ENCODE results near the gene IGFBP2. TPM values are rescaled to one million over a fixed set of nuclear protein-coding genes. Genes with fewer than 3 reads are reported as not detected.

The IGFBP2 gene
- polyA plus RNA-seq, 1 of the 3 experiments (the other 2 are of a cell fraction), result 695 TPM

DNA sequence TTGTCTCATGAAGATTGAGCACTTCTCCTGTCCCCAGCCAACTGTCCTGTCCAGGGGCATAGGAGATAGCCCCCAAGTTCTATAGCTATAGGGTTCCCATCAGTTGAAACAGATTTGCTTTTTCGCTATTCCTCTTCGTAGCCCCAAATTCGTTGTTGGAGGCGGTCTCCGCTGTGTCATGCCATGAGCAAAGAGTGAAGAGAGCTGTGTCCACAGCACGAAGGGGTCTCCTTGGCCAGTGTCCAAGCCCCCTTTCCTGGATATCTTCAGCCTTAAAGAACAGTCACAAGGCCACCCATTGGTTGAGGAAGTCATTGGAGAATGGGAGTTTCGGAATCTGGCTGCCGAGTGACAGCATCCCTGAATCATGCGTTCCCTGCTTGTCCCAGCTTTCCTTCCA is 41.2 kb downstream of the IGFBP2 start:
- H3K27ac ChIP-seq (ENCODE audit: low read depth in 2 of 2, low read length in 1 of 2), result no peak overlapping the region; a peak in 1 of 4 replicates
- TF ChIP-seq RFX5 (IDR thresholded peaks at IDR 0.05; ENCODE audit: low read length) (no peak), FOSL2 (IDR thresholded peaks at IDR 0.05; ENCODE audit: borderline replicate concordance, low read depth) (no peak), TEAD4 (IDR thresholded peaks at IDR 0.05; ENCODE audit: borderline replicate concordance, insufficient read depth) (no peak), RCOR1 (IDR thresholded peaks at IDR 0.05; ENCODE audit: low read length) (no peak), NFIC (IDR thresholded peaks at IDR 0.05; ENCODE audit: borderline replicate concordance) (no peak), GABPA (IDR thresholded peaks at IDR 0.05; ENCODE audit: low read depth) (no peak), NRF1 (IDR thresholded peaks at IDR 0.05; ENCODE audit: low read depth, low read length) (no peak)
- TF ChIP-seq, protein P1, sequence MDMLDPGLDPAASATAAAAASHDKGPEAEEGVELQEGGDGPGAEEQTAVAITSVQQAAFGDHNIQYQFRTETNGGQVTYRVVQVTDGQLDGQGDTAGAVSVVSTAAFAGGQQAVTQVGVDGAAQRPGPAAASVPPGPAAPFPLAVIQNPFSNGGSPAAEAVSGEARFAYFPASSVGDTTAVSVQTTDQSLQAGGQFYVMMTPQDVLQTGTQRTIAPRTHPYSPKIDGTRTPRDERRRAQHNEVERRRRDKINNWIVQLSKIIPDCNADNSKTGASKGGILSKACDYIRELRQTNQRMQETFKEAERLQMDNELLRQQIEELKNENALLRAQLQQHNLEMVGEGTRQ (IDR thresholded peaks at IDR 0.05; ENCODE audit: borderline replicate concordance, low read depth, low read length), result no peak
- TF ChIP-seq, protein P2, sequence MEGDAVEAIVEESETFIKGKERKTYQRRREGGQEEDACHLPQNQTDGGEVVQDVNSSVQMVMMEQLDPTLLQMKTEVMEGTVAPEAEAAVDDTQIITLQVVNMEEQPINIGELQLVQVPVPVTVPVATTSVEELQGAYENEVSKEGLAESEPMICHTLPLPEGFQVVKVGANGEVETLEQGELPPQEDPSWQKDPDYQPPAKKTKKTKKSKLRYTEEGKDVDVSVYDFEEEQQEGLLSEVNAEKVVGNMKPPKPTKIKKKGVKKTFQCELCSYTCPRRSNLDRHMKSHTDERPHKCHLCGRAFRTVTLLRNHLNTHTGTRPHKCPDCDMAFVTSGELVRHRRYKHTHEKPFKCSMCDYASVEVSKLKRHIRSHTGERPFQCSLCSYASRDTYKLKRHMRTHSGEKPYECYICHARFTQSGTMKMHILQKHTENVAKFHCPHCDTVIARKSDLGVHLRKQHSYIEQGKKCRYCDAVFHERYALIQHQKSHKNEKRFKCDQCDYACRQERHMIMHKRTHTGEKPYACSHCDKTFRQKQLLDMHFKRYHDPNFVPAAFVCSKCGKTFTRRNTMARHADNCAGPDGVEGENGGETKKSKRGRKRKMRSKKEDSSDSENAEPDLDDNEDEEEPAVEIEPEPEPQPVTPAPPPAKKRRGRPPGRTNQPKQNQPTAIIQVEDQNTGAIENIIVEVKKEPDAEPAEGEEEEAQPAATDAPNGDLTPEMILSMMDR (IDR thresholded peaks at IDR 0.05), result no peak
- TF ChIP-seq, protein P3, sequence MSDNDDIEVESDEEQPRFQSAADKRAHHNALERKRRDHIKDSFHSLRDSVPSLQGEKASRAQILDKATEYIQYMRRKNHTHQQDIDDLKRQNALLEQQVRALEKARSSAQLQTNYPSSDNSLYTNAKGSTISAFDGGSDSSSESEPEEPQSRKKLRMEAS (IDR thresholded peaks at IDR 0.05; ENCODE audit: low read depth), result no peak
- H3K9me3 ChIP-seq, result no peaks in the 10 kb centered on the region
- no peak overlapping the region for H2AFZ ChIP-seq (ENCODE audit: low read depth)
- peaks cover 3% of the 10 kb centered on the region for H3F3A ChIP-seq (replicated peaks; ENCODE audit: insufficient read depth)
- POLR2A ChIA-PET, result interaction anchor here (1.2 kb wide), 1 partner anchor 15 kb away, joined by 3 read pairs; no protein-coding TSS in a partner anchor
- H3K79me2 ChIP-seq (ENCODE audit: insufficient read depth), result no peaks in the 10 kb centered on the region
- no peak overlapping the region for H3K9ac ChIP-seq
- H4K20me1 ChIP-seq (ENCODE audit: insufficient read depth), result no peaks in the 10 kb centered on the region
- no peaks in the 10 kb centered on the region for H3K4me1 ChIP-seq (ENCODE audit: control insufficient read depth in 1 of 2, insufficient read depth in 2 of 2, low read depth in 1 of 2, low read length in 1 of 2)
- WGBS (ENCODE audit: low lambda C conversion rate), result 89% methylated on average over 9 of the region's 9 CpGs
- DNase-seq, result no peak
- H3K4me2 ChIP-seq, result no peak overlapping the region
- CTCF ChIA-PET, result interaction anchor here (1.1 to 1.5 kb wide), 6 partner anchors 8 to 1038 kb away, joined by 3 to 6 read pairs (median 4); no protein-coding TSS in a partner anchor
- H3K4me3 ChIP-seq (ENCODE audit: low read depth in 2 of 2, low read length in 1 of 2), result no peak overlapping the region
- no peaks in the 10 kb centered on the region for H3K27me3 ChIP-seq (ENCODE audit: insufficient read depth)
- no peaks in the 10 kb centered on the region for H3K9me2 ChIP-seq
- H3K36me3 ChIP-seq (replicated peaks in 1 of 2; ENCODE audit: control insufficient read depth in 1 of 2, insufficient read depth in 2 of 2, low read length in 1 of 2), result peaks cover 0 to 31% of the 10 kb centered on the region in 2 experiments

DNA sequence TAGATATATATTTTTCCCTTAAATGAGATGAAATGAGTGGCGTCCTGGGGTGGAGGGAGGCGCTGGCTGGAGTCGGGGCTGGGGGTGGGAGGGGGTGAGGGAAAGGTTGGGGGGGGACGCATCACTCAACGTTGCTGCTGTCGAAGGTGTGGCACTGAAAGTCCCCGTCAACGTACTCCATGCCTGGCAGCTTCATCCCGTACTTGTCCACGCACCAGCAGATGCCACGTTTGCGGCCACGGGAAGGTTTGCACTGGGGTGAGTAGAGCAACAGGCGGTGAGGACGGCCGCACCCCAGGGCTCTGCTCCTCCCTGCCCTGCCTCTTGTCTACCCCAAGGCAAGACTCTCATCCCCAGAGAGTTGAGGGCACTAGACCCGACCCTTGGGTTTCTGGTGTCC is 43.4 kb downstream of the IGFBP2 start:
- no peaks in the 10 kb centered on the region for H3K79me2 ChIP-seq (ENCODE audit: insufficient read depth)
- no peak overlapping the region for H3K4me3 ChIP-seq (ENCODE audit: low read depth in 2 of 2, low read length in 1 of 2)
- peaks cover 0 to 31% of the 10 kb centered on the region in 2 experiments for H3K36me3 ChIP-seq (replicated peaks in 1 of 2; ENCODE audit: control insufficient read depth in 1 of 2, insufficient read depth in 2 of 2, low read length in 1 of 2)
- TF ChIP-seq, protein P2 (IDR thresholded peaks at IDR 0.05), result no peak
- TF ChIP-seq TEAD4 (IDR thresholded peaks at IDR 0.05; ENCODE audit: borderline replicate concordance, insufficient read depth) (no peak), EP300 (IDR thresholded peaks at IDR 0.05; ENCODE audit: borderline replicate concordance in 1 of 2, low read depth in 1 of 2, low read length in 1 of 2) (no peak), EZH2phosphoT487 (IDR thresholded peaks at IDR 0.05; ENCODE audit: borderline replicate concordance, low read depth) (no peak), CHD2 (IDR thresholded peaks at IDR 0.05; ENCODE audit: low read length, partially characterized antibody) (no peak), RFX5 (IDR thresholded peaks at IDR 0.05; ENCODE audit: low read length) (no peak)
- TF ChIP-seq, protein P4, sequence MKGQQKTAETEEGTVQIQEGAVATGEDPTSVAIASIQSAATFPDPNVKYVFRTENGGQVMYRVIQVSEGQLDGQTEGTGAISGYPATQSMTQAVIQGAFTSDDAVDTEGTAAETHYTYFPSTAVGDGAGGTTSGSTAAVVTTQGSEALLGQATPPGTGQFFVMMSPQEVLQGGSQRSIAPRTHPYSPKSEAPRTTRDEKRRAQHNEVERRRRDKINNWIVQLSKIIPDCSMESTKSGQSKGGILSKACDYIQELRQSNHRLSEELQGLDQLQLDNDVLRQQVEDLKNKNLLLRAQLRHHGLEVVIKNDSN (IDR thresholded peaks at IDR 0.05; ENCODE audit: borderline replicate concordance, low read depth), result no peak
- TF ChIP-seq, protein P5, sequence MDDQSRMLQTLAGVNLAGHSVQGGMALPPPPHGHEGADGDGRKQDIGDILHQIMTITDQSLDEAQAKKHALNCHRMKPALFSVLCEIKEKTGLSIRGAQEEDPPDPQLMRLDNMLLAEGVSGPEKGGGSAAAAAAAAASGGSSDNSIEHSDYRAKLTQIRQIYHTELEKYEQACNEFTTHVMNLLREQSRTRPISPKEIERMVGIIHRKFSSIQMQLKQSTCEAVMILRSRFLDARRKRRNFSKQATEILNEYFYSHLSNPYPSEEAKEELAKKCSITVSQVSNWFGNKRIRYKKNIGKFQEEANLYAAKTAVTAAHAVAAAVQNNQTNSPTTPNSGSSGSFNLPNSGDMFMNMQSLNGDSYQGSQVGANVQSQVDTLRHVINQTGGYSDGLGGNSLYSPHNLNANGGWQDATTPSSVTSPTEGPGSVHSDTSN (IDR thresholded peaks at IDR 0.05), result no peak
- 92% methylated on average over 14 of the region's 17 CpGs for WGBS (ENCODE audit: low lambda C conversion rate)
- peaks cover 3% of the 10 kb centered on the region for H3F3A ChIP-seq (replicated peaks; ENCODE audit: insufficient read depth)
- H3K9me2 ChIP-seq, result no peaks in the 10 kb centered on the region
- no peaks in the 10 kb centered on the region; the same call in 1 of the 2 replicates for H4K20me1 ChIP-seq (ENCODE audit: insufficient read depth)
- H2AFZ ChIP-seq (ENCODE audit: low read depth), result no peak overlapping the region
- POLR2A ChIA-PET, result no interaction called here
- DNase-seq, result no peak
- no peaks in the 10 kb centered on the region for H3K9me3 ChIP-seq
- no peak overlapping the region for H3K27ac ChIP-seq (ENCODE audit: low read depth in 2 of 2, low read length in 1 of 2)
- no peaks in the 10 kb centered on the region; a peak in 1 of 4 replicates for H3K4me1 ChIP-seq (ENCODE audit: control insufficient read depth in 1 of 2, insufficient read depth in 2 of 2, low read depth in 1 of 2, low read length in 1 of 2)
- CTCF ChIA-PET, result interaction anchor here (0.6 to 4.1 kb wide), 3 partner anchors 10 to 157 kb away, joined by 3 to 17 read pairs (median 13); no protein-coding TSS in a partner anchor
- H3K9ac ChIP-seq, result no peak overlapping the region
- H3K27me3 ChIP-seq (ENCODE audit: insufficient read depth), result no peaks in the 10 kb centered on the region
- H3K4me2 ChIP-seq, result no peak overlapping the region
